ENCODE measurements around the gene ZSWIM1.

Gene ZSWIM1

DNA sequence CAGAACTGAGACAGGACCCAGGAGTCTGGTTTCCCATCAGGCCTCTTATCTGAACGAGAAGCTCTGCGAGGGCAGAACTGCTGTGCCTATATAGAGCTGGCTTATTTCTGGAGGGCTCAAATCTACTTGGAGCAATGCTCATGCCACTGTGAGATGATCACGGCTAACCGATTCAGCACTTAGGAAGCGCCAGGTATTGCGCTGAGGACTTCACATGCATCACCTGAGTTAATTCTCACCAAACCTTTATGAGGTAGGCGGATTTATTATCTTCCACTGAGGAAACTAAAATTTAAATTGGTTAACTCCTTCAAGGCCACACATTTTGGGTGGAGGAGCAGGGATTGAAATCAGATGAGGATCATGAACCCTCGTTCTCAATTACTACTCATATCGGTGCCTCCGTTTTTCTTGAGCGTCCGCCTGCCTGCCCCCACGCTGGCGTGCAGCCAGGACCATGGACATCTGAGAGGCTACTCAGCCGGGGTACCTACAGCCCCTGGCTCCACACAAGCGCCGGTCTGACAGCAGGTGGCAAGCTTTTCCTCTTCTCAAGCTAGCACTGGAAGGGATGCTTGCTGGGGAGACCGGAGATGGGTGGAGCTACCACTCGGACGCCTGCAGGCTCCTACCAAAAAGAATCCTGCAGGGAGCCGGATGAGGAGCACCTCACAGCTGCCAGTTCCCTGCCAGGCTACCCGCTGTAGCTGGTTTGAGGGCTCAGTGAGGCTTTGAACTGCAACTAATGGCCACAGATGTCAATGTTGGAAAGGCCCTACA is 52.4 kb downstream of the ZSWIM1 start:
- peak; percentile 20 for DNase-seq

DNA sequence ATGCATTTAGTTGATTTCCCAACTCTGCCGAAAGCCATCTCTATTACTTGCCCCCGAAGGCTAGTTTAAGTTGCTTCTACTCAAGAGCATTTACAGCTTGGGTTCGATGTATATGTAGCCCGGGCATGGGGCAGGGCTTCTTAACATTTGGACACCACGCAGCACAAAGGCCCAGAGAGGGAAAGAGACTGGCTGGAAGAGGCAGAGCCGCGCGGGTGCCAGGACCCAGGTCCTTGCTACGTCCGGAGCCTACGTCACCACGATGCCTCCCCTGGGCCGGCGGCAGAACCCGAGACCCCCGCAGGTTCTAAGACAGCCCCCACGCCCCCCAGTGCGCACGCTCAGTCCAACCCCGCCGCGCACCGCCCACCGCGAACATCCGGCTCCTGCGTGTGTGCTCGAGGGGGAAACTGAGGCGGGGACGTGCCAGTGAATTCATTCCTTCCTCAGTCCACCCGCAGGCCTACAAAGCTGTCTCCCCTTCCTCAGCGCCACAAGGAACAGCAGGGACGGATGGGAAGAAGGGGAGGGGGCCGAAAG is 53.1 kb downstream of the ZSWIM1 start:
- DNase-seq = no peak

Data from NCI-H2107 (cell line).